Endometrial microvascular endothelial cells (primary cell): Measurements from ENCODE around the gene SYT2. TPM values are rescaled to one million over a fixed set of nuclear protein-coding genes. Genes with fewer than 3 reads are reported as not detected.
"Not testable (repeated sequence)": the region's sequence is repeated elsewhere in the genome, so short reads cannot be mapped to it uniquely, and the experiment has no call there.

Experiments used
- in situ Hi-C: cut with HindIII; loops from 2 replicates; pipeline ENCODE4 v1.10.0; 2017; ENCODE audit warnings: low sequenced_read_pairs, low pct_unique_long_range_greater_than_20kb; ENCODE audit errors: inconsistent ontology term
- total RNA-seq: library from RNA; depleted of rRNA; stranded (reverse); fragments of >200 nt; gene quantifications from one replicate; pipeline ENCODE4 v1.2.3, GENCODE V29; 2015; ENCODE audit errors: inconsistent ontology term

SYT2 gene
- total RNA-seq, 1 donor from 2014 or later: not detected

DNA sequence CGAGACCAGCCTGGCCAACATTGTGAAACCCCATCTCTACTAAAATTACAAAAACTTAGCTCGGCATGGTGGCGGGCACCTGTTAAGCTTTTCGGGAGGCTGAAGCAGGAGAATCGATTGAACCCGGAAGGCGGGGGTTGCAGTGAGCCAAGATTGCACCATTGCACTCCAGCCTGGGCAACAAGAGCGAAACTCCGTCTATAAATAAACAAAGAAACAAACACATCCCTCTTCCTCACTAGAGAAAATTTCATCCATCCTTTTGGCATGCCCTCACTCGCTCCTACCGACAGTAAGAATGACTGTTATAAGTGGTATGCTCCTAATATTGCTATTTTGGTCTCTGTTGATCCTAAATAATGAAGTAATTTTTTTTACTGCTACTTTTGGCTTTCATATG, 166.7 kb downstream of the SYT2 start:
- in situ Hi-C loops: not testable (repeated sequence)

- in situ Hi-C loops: not testable (repeated sequence)
Observed at GRCh38 chr1:202542415-202542814, 167.8 kb downstream of the SYT2 start.

DNA sequence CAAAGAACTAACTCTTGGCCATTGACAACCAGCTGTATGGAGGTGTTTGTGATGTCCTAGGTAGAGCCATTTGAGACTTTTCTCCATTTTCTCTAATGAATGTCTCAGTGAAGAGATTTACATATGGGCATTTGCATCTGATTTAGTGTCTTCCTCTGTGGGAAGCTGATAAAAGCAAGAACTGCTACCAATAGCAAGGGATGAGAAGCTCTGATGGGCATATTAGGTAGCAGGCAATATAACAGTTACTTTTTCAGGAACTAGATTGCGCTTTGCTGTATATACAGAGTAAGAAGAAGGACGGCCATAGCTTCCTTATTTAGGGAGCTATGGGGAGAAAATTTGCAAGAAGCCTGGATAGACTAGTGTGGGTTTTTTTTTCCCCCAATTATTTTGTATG, 169.4 kb downstream of the SYT2 start:
- in situ Hi-C loops: not testable (repeated sequence)

Other genes starting within 250 kb of the SYT2 start
- 35.1 TPM for gene KDM5B, start 98.0 kb upstream of the SYT2 start, total RNA-seq
- gene PCAT6, start 100.5 kb upstream of the SYT2 start, total RNA-seq: not detected
- gene RABIF, start 178.7 kb upstream of the SYT2 start, total RNA-seq: 13.9 TPM
- gene KLHL12, start 216.8 kb upstream of the SYT2 start, total RNA-seq: 22.1 TPM
- gene ADIPOR1, start 247.9 kb upstream of the SYT2 start, total RNA-seq: 96.9 TPM